Activated CD4-positive, alpha-beta T cell treated with anti-CD3 and anti-CD28 coated beads for 1 hour (primary cell): ENCODE measurements around the gene GBP1.
"Not testable (repeated sequence)": the region's sequence is repeated elsewhere in the genome, so short reads cannot be mapped to it uniquely, and the experiment has no call there.

Experiments used
- DNase-seq: peaks from one replicate; pipeline ENCODE4 v3.0.0-alpha.2; 2020

GBP1 gene

GRCh38 chr1:89051300-89051954 lies 13.6 kb downstream of the GBP1 start:
- no peak for DNase-seq

GRCh38 chr1:89050649-89051033 lies 14.4 kb downstream of the GBP1 start:
- no peak for DNase-seq

- DNase-seq = not testable (repeated sequence)
These were observed 14.9 kb downstream of the GBP1 start for GRCh38 chr1:89049901-89050648.

GRCh38 chr1:89049187-89049586 lies 15.8 kb downstream of the GBP1 start:
- not testable (repeated sequence) for DNase-seq

GRCh38 chr1:89047734-89048133 lies 17.3 kb downstream of the GBP1 start:
- no peak for DNase-seq

- DNase-seq = not testable (repeated sequence)
These were observed 18.5 kb downstream of the GBP1 start for GRCh38 chr1:89046318-89047183.

GRCh38 chr1:89044970-89045721 lies 19.9 kb downstream of the GBP1 start:
- DNase-seq = no peak

GRCh38 chr1:89043940-89044339 lies 21.1 kb downstream of the GBP1 start:
- DNase-seq = no peak

GRCh38 chr1:89042491-89042890 lies 22.5 kb downstream of the GBP1 start:
- no peak for DNase-seq

- no peak for DNase-seq
These were observed 23.3 kb downstream of the GBP1 start for GRCh38 chr1:89041721-89042120.

GRCh38 chr1:89041119-89041641 lies 23.8 kb downstream of the GBP1 start:
- DNase-seq = no peak

GRCh38 chr1:89040315-89040626 lies 24.7 kb downstream of the GBP1 start:
- DNase-seq = no peak

GRCh38 chr1:89037186-89037585 lies 27.8 kb downstream of the GBP1 start:
- DNase-seq = no peak

- DNase-seq = no peak
These were observed 29.9 kb downstream of the GBP1 start for GRCh38 chr1:89035080-89035479.

GRCh38 chr1:89034004-89034403 lies 31.0 kb downstream of the GBP1 start:
- not testable (repeated sequence) for DNase-seq

GRCh38 chr1:89029051-89029450 lies 36.0 kb downstream of the GBP1 start:
- not testable (repeated sequence) for DNase-seq

- DNase-seq = no peak
These were observed 39.1 kb downstream of the GBP1 start for GRCh38 chr1:89025928-89026327.

- DNase-seq = no peak
These were observed 42.0 kb downstream of the GBP1 start for GRCh38 chr1:89023026-89023425.

GRCh38 chr1:89022167-89022959 lies 42.6 kb downstream of the GBP1 start, which contains the start of gene GBP3:
Gene GBP3 (minus strand): TSS chr1:89022866. CDS start chr1:89020721, 2,145 bp downstream.
- DNase-seq = no peak

GRCh38 chr1:89018318-89018717 lies 46.7 kb downstream of the GBP1 start:
- DNase-seq = not testable (repeated sequence)

GRCh38 chr1:89008511-89008910 lies 56.5 kb downstream of the GBP1 start:
- DNase-seq = no peak
